SK-N-SH treated with all-trans-retinoic acid at 6 μM for 48 hours (cell line): Measurements from ENCODE around the gene CAND2.

Source experiments
- ATAC-seq: fragments of 200-7000 bp; cut with Tn5 transposase; 3 replicates; pipeline ENCODE4 v1.9.1; 2020; ENCODE audit warnings: mild to moderate bottlenecking, moderate library complexity
- ARNTL ChIP-seq: fragments of 450-650 bp; formaldehyde crosslinking; IDR thresholded peaks from 2 replicates; pipeline ENCODE4 v1.5.0; 2020; ENCODE audit warnings: low read depth, mild to moderate bottlenecking, moderate library complexity, borderline replicate concordance
- CREB5 ChIP-seq: fragments of 250-450 bp; sonication (Bioruptor Pico); IDR thresholded peaks from 2 replicates; pipeline ENCODE4 v1.5.1; 2020; ENCODE audit warnings: low read depth, mild to moderate bottlenecking, moderate library complexity
- CSDC2 ChIP-seq: fragments of 250-450 bp; sonication (Bioruptor Pico); IDR thresholded peaks from 2 replicates; pipeline ENCODE4 v1.5.0; 2020; ENCODE audit warnings: mild to moderate bottlenecking, moderate library complexity
- ESRRG ChIP-seq: fragments of 250-450 bp; sonication (Bioruptor Pico); IDR thresholded peaks from 2 replicates; pipeline ENCODE4 v1.6.1; 2021; ENCODE audit warnings: mild to moderate bottlenecking
- GLIS3 ChIP-seq: fragments of 250-450 bp; sonication (Bioruptor Pico); IDR thresholded peaks from 2 replicates; pipeline ENCODE4 v1.5.0; 2020; ENCODE audit warnings: mild to moderate bottlenecking, moderate library complexity
- ISL1 ChIP-seq: fragments of 250-450 bp; sonication (Bioruptor Pico); IDR thresholded peaks from 2 replicates; pipeline ENCODE4 v2.1.2; 2022; ENCODE audit warnings: mild to moderate bottlenecking, moderate library complexity
- OSR1 ChIP-seq: fragments of 250-450 bp; sonication (Bioruptor Pico); IDR thresholded peaks from 2 replicates; pipeline ENCODE4 v1.8.0; 2022; ENCODE audit warnings: moderate library complexity, mild to moderate bottlenecking, inconsistent platforms
- PPARA ChIP-seq: fragments of 250-450 bp; sonication (Bioruptor Pico); IDR thresholded peaks from 2 replicates; pipeline ENCODE4 v1.5.0; 2020; ENCODE audit warnings: mild to moderate bottlenecking, borderline replicate concordance
- RARB ChIP-seq: fragments of 250-450 bp; sonication (Bioruptor Pico); IDR thresholded peaks from 2 replicates; pipeline ENCODE4 v1.8.0; 2021; ENCODE audit warnings: mild to moderate bottlenecking, moderate library complexity
- SNAI2 ChIP-seq: fragments of 250-450 bp; sonication (Bioruptor Pico); IDR thresholded peaks from 2 replicates; pipeline ENCODE4 v1.5.0; 2020; ENCODE audit warnings: mild to moderate bottlenecking, moderate library complexity
- TSHZ2 ChIP-seq: fragments of 250-450 bp; sonication (Bioruptor Pico); IDR thresholded peaks from 2 replicates; pipeline ENCODE4 v1.5.0; 2020; ENCODE audit warnings: mild to moderate bottlenecking, moderate library complexity
- ZC3H10 ChIP-seq: fragments of 250-450 bp; sonication (Bioruptor Pico); IDR thresholded peaks from 2 replicates; pipeline ENCODE4 v1.5.1; 2021; ENCODE audit warnings: mild to moderate bottlenecking, moderate library complexity
- ZFP3 ChIP-seq: fragments of 250-450 bp; sonication (Bioruptor Pico); IDR thresholded peaks from 2 replicates; pipeline ENCODE4 v1.5.0; 2020; ENCODE audit warnings: mild to moderate bottlenecking, moderate library complexity
- ZFP30 ChIP-seq: fragments of 450-650 bp; formaldehyde crosslinking; IDR thresholded peaks from 2 replicates; pipeline ENCODE4 v1.5.0; 2022; ENCODE audit warnings: mild to moderate bottlenecking, moderate library complexity
- ZNF70 ChIP-seq: fragments of 450-650 bp; formaldehyde crosslinking; IDR thresholded peaks from 2 replicates; pipeline ENCODE4 v1.5.0; 2020; ENCODE audit warnings: mild to moderate bottlenecking, moderate library complexity
- ZNF8 ChIP-seq: fragments of 450-650 bp; formaldehyde crosslinking; IDR thresholded peaks from 2 replicates; pipeline ENCODE4 v1.5.0; 2020; ENCODE audit warnings: mild to moderate bottlenecking, moderate library complexity
- TF ChIP-seq, protein P1 (sequence below): fragments of 250-450 bp; sonication (Bioruptor Pico); IDR thresholded peaks from 2 replicates; pipeline ENCODE4 v1.8.0; 2021; ENCODE audit warnings: low read depth, mild to moderate bottlenecking, moderate library complexity, borderline replicate concordance
- TF ChIP-seq, protein P2 (sequence below): fragments of 250-450 bp; sonication (Bioruptor Pico); IDR thresholded peaks from 2 replicates; pipeline ENCODE4 v1.5.1; 2021; ENCODE audit warnings: mild to moderate bottlenecking, moderate library complexity
- TF ChIP-seq, protein P3 (sequence below): fragments of 250-450 bp; sonication (Bioruptor Pico); IDR thresholded peaks from 2 replicates; pipeline ENCODE4 v1.8.0; 2020; ENCODE audit warnings: mild to moderate bottlenecking, moderate library complexity, borderline replicate concordance

The CAND2 gene

DNA sequence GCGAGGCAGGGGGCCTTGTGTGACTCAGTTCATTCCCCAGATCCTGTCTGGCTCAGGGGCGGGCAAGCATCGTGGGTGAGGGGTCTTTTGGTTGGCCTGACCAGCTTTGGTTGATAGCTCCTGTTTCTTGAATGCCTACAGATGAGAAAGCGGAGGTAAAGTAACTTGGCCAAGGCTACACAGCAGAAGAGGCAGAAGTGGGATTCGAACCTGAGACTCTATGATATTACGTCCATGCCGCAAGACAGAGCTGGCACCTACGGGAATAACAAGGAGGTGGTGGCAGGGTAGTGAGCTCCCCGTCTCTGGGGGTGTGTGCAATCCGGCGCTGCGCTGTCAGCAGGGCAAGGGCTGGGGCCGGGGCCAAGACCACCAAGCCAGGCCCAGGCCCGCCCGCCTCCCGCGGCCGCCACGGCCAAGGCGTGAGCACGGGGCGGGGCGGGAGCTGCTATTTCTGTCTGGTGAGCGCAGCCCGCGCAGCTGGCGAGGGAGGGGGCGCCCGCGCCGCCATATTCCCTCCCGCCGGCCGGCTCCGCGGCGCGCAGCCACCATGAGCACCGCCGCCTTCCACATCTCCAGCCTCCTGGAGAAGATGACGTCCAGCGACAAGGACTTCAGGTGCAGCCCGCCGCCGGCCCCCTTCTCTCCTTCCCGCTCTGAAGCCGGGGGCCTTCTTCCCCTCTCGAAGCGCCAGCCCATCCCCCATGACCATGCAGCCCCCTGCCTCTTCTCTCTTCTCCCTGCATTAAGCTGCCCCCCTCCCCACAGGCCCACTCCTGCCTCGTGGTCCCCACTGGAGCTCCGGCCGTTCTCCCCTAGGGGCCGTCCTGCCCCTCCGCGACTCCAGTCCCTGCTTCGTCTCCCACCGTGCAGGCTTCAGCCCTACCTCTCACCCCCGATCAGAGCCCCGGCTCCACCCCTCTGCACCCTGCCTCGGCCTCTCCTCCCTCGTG, at the start of gene CAND2:
Gene CAND2 (plus strand): TSS at position 510 of the 953 bp plus-strand sequence. CDS start 41 bp downstream, at position 551.
- ATAC-seq: peak; percentile 91
- no peak for TF ChIP-seq GLIS3
- TF ChIP-seq ARNTL (CRISPR knock-in tag): no peak
- no peak for TF ChIP-seq RARB (CRISPR knock-in tag)
- no peak; the same call in 1 of the 2 replicates for TF ChIP-seq ZNF70 (CRISPR knock-in tag)
- no peak for TF ChIP-seq ZFP30 (CRISPR knock-in tag)
- TF ChIP-seq SNAI2 (CRISPR knock-in tag): no peak
- TF ChIP-seq ISL1 (CRISPR knock-in tag): no peak
- no peak for TF ChIP-seq ESRRG (CRISPR knock-in tag)
- TF ChIP-seq, protein P1, sequence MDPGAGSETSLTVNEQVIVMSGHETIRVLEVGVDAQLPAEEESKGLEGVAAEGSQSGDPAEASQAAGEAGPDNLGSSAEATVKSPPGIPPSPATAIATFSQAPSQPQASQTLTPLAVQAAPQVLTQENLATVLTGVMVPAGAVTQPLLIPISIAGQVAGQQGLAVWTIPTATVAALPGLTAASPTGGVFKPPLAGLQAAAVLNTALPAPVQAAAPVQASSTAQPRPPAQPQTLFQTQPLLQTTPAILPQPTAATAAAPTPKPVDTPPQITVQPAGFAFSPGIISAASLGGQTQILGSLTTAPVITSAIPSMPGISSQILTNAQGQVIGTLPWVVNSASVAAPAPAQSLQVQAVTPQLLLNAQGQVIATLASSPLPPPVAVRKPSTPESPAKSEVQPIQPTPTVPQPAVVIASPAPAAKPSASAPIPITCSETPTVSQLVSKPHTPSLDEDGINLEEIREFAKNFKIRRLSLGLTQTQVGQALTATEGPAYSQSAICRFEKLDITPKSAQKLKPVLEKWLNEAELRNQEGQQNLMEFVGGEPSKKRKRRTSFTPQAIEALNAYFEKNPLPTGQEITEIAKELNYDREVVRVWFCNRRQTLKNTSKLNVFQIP (CRISPR knock-in tag): no peak
- TF ChIP-seq ZC3H10 (CRISPR knock-in tag): no peak
- TF ChIP-seq, protein P2, sequence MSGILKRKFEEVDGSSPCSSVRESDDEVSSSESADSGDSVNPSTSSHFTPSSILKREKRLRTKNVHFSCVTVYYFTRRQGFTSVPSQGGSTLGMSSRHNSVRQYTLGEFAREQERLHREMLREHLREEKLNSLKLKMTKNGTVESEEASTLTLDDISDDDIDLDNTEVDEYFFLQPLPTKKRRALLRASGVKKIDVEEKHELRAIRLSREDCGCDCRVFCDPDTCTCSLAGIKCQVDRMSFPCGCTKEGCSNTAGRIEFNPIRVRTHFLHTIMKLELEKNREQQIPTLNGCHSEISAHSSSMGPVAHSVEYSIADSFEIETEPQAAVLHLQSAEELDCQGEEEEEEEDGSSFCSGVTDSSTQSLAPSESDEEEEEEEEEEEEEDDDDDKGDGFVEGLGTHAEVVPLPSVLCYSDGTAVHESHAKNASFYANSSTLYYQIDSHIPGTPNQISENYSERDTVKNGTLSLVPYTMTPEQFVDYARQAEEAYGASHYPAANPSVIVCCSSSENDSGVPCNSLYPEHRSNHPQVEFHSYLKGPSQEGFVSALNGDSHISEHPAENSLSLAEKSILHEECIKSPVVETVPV (CRISPR knock-in tag): no peak
- TF ChIP-seq OSR1: no peak

- no peak for ATAC-seq
- TF ChIP-seq ZFP3 (CRISPR knock-in tag) (no peak), GLIS3 (no peak), RARB (CRISPR knock-in tag) (no peak), TSHZ2 (CRISPR knock-in tag) (no peak), CSDC2 (no peak), ESRRG (CRISPR knock-in tag) (no peak), ZNF8 (CRISPR knock-in tag) (no peak), ZC3H10 (CRISPR knock-in tag) (no peak), ZNF70 (CRISPR knock-in tag) (no peak), PPARA (CRISPR knock-in tag) (no peak), OSR1 (no peak)
- TF ChIP-seq, protein P3, sequence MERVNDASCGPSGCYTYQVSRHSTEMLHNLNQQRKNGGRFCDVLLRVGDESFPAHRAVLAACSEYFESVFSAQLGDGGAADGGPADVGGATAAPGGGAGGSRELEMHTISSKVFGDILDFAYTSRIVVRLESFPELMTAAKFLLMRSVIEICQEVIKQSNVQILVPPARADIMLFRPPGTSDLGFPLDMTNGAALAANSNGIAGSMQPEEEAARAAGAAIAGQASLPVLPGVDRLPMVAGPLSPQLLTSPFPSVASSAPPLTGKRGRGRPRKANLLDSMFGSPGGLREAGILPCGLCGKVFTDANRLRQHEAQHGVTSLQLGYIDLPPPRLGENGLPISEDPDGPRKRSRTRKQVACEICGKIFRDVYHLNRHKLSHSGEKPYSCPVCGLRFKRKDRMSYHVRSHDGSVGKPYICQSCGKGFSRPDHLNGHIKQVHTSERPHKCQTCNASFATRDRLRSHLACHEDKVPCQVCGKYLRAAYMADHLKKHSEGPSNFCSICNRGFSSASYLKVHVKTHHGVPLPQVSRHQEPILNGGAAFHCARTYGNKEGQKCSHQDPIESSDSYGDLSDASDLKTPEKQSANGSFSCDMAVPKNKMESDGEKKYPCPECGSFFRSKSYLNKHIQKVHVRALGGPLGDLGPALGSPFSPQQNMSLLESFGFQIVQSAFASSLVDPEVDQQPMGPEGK (CRISPR knock-in tag): no peak
- TF ChIP-seq, all 23 proteins: peak for 0
These were observed 48.0 kb upstream of the CAND2 start for GRCh38 chr3:12748477-12748876.

GRCh38 chr3:12750223-12750622, 46.3 kb upstream of the CAND2 start:
- ATAC-seq: peak; percentile 77
- TF ChIP-seq GLIS3 (no peak), ZNF8 (CRISPR knock-in tag) (no peak), ISL1 (CRISPR knock-in tag) (no peak), ARNTL (CRISPR knock-in tag) (no peak), CREB5 (CRISPR knock-in tag) (no peak), ZFP30 (CRISPR knock-in tag) (no peak), OSR1 (no peak), PPARA (CRISPR knock-in tag) (no peak), ZC3H10 (CRISPR knock-in tag) (no peak), SNAI2 (CRISPR knock-in tag) (no peak), TSHZ2 (CRISPR knock-in tag) (no peak)
- TF ChIP-seq, protein P1 (CRISPR knock-in tag): no peak
- TF ChIP-seq, protein P2 (CRISPR knock-in tag): no peak
